IMR-90 (cell line): ENCODE data around the gene LPO. TPM values are rescaled to one million over a fixed set of nuclear protein-coding genes. Genes with fewer than 3 reads are reported as not detected.

Experiments used
- ATAC-seq: fragments of 200-7000 bp; cut with Tn5 transposase; 2 replicates; pipeline ENCODE4 v1.9.1; 2020; ENCODE audit warnings: low read depth, mild to moderate bottlenecking, moderate library complexity
- BruUV-seq: library from RNA; stranded (reverse); fragments of 400-500 nt; replicated peaks from 2 replicates; lab custom pipeline; 2021; lab: Mats Ljungman, UMichigan
- CTCF ChIA-PET: fragments of 300-600 bp; formaldehyde crosslinking; extraction: SDS; loops from one replicate; lab custom pipeline; 2021; ENCODE audit warnings: antibody characterized with exemption; lab: Yijun Ruan, JAX
- POLR2A ChIA-PET: fragments of 300-600 bp; sonication (Branson Sonifier 250); formaldehyde crosslinking; loops from one replicate; lab custom pipeline; 2022; ENCODE audit warnings: antibody characterized with exemption; ENCODE audit not compliant: unreplicated experiment; lab: Charles Lee
- DNase-seq: peaks from one replicate; pipeline ENCODE4 v3.0.0; 2013
- H2AFZ ChIP-seq: replicated peaks from 2 replicates; pipeline ENCODE3; 2013; ENCODE audit warnings: low read length, mild to moderate bottlenecking; ENCODE audit not compliant: poor library complexity
- H2AK5ac ChIP-seq: 2 replicates; pipeline ENCODE4 v1.6.1; 2013; ENCODE audit warnings: low read depth, low read length, inconsistent platforms
- H2AK9ac ChIP-seq: replicated peaks from 2 replicates; pipeline ENCODE3; 2013; ENCODE audit warnings: mild to moderate bottlenecking, low read depth, low read length, moderate library complexity; ENCODE audit not compliant: poor library complexity
- H2BK120ac ChIP-seq: 2 replicates; pipeline ENCODE4 v1.6.1; 2013; ENCODE audit warnings: low read depth, low read length, inconsistent platforms
- H2BK15ac ChIP-seq: 3 replicates; pipeline ENCODE4 v1.6.1; 2013; ENCODE audit warnings: low read depth, low read length, inconsistent platforms
- H2BK20ac ChIP-seq: 2 replicates; pipeline ENCODE4 v1.6.1; 2013; ENCODE audit warnings: low read depth, mild to moderate bottlenecking, inconsistent platforms, low read length, moderate library complexity
- H2BK5ac ChIP-seq: 2 replicates; pipeline ENCODE4 v1.6.1; 2013; ENCODE audit warnings: mild to moderate bottlenecking, low read depth, low read length, inconsistent platforms; ENCODE audit not compliant: poor library complexity, severe bottlenecking
- H3K14ac ChIP-seq: replicated peaks from 2 replicates; pipeline ENCODE4 v1.6.1; 2013; ENCODE audit warnings: low read depth, low read length, inconsistent platforms
- H3K18ac ChIP-seq: 2 replicates; pipeline ENCODE4 v1.6.1; 2013; ENCODE audit warnings: low read depth, low read length, control low read depth
- H3K23ac ChIP-seq: 2 replicates; pipeline ENCODE4 v1.6.1; 2013; ENCODE audit warnings: low read depth, low read length, inconsistent platforms
- H3K27ac ChIP-seq: 2 replicates; pipeline ENCODE4 v1.5.1; 2013; ENCODE audit warnings: mild to moderate bottlenecking, control low read depth, low read length; ENCODE audit not compliant: insufficient read depth
- H3K27me3 ChIP-seq: 2 replicates; pipeline ENCODE4 v1.6.1; 2013; ENCODE audit warnings: low read length; ENCODE audit not compliant: control insufficient read depth, insufficient read depth
- H3K36me3 ChIP-seq: 2 replicates; pipeline ENCODE4 v1.6.1; 2013; ENCODE audit warnings: low read length, mixed read lengths; ENCODE audit not compliant: control insufficient read depth, insufficient read depth
- H3K4ac ChIP-seq: 2 replicates; pipeline ENCODE4 v1.6.1; 2013; ENCODE audit warnings: low read depth, low read length, inconsistent platforms
- H3K4me1 ChIP-seq: 2 replicates; pipeline ENCODE4 v1.6.1; 2013; ENCODE audit warnings: low read length, mixed read lengths; ENCODE audit not compliant: control insufficient read depth, insufficient read depth
- H3K4me2 ChIP-seq: 2 replicates; pipeline ENCODE4 v1.6.1; 2013; ENCODE audit warnings: low read depth, mild to moderate bottlenecking, control low read depth, low read length, moderate library complexity
- H3K4me3 ChIP-seq: 2 replicates; pipeline ENCODE4 v1.5.1; 2013; ENCODE audit warnings: low read depth, mild to moderate bottlenecking, control low read depth, low read length, moderate library complexity; ENCODE audit not compliant: insufficient read depth
- H3K56ac ChIP-seq: 2 replicates; pipeline ENCODE4 v1.6.1; 2013; ENCODE audit warnings: low read length, inconsistent platforms; ENCODE audit not compliant: insufficient read depth; ENCODE audit errors: extremely low read depth
- H3K79me1 ChIP-seq, 2 experiments: 2 replicates each; pipeline ENCODE4 v1.6.1; 2013; ENCODE audit warnings: low read length in 2 of 2, inconsistent platforms in 1 of 2, low read depth in 1 of 2
- H3K9ac ChIP-seq: 2 replicates; pipeline ENCODE4 v1.6.1; 2013; ENCODE audit warnings: low read depth, low read length, control low read depth
- H3K9me1 ChIP-seq: 2 replicates; pipeline ENCODE4 v1.6.1; 2013; ENCODE audit warnings: low read length, inconsistent platforms; ENCODE audit not compliant: insufficient read depth
- H3K9me3 ChIP-seq: 2 replicates; pipeline ENCODE4 v1.6.1; 2013; ENCODE audit warnings: low read length; ENCODE audit not compliant: control insufficient read depth, insufficient read depth
- H4K20me1 ChIP-seq: 2 replicates; pipeline ENCODE4 v1.6.1; 2013; ENCODE audit warnings: low read length, inconsistent platforms; ENCODE audit not compliant: insufficient read depth
- H4K5ac ChIP-seq: 2 replicates; pipeline ENCODE4 v1.6.1; 2013; ENCODE audit warnings: mild to moderate bottlenecking, low read depth, low read length, control low read depth
- H4K8ac ChIP-seq, 2 experiments: 2 replicates each; pipeline ENCODE4 v1.6.1; 2013; ENCODE audit warnings: low read depth in 2 of 2, low read length in 2 of 2, control low read depth in 1 of 2, inconsistent platforms in 1 of 2
- H4K91ac ChIP-seq: 2 replicates; pipeline ENCODE4 v1.6.1; 2013; ENCODE audit warnings: low read depth, low read length, inconsistent platforms; ENCODE audit not compliant: insufficient read depth
- BHLHE40 ChIP-seq: fragments of 150-350 bp; IDR thresholded peaks from 2 replicates; pipeline ENCODE4 v1.6.1; 2016; ENCODE audit warnings: mild to moderate bottlenecking, low read depth, low read length
- CEBPB ChIP-seq: IDR thresholded peaks from 2 replicates; pipeline ENCODE4 v1.6.1; 2012; ENCODE audit warnings: low read depth, low read length, improper control_type of control experiment
- CHD1 ChIP-seq: IDR thresholded peaks from 2 replicates; pipeline ENCODE4 v1.6.1; 2012; ENCODE audit warnings: low read depth, low read length, improper control_type of control experiment
- CTCF ChIP-seq: conservative IDR thresholded peaks from 2 replicates; pipeline ENCODE4 v1.5.1; 2012; ENCODE audit warnings: mild to moderate bottlenecking, low read depth, low read length, improper control_type of control experiment
- ELK1 ChIP-seq: fragments of 150-350 bp; IDR thresholded peaks from 2 replicates; pipeline ENCODE4 v1.6.1; 2016; ENCODE audit warnings: low read depth, mild to moderate bottlenecking, low read length, moderate library complexity, borderline replicate concordance
- FOS ChIP-seq: fragments of 150-350 bp; IDR thresholded peaks from 2 replicates; pipeline ENCODE4 v1.6.1; 2016; ENCODE audit warnings: low read depth, low read length
- MAFK ChIP-seq: IDR thresholded peaks from 2 replicates; pipeline ENCODE4 v1.6.1; 2012; ENCODE audit warnings: low read depth, low read length, improper control_type of control experiment
- MAZ ChIP-seq: IDR thresholded peaks from 2 replicates; pipeline ENCODE4 v1.6.1; 2012; ENCODE audit warnings: low read depth, mild to moderate bottlenecking, low read length, improper control_type of control experiment, moderate library complexity, borderline replicate concordance
- MXI1 ChIP-seq: IDR thresholded peaks from 2 replicates; pipeline ENCODE4 v1.6.1; 2012; ENCODE audit warnings: low read depth, mild to moderate bottlenecking, low read length, moderate library complexity, borderline replicate concordance
- NFE2L2 ChIP-seq: fragments of 150-350 bp; IDR thresholded peaks from 2 replicates; pipeline ENCODE4 v1.6.1; 2016; ENCODE audit warnings: low read depth, mild to moderate bottlenecking, low read length
- POLR2A ChIP-seq: IDR thresholded peaks from 2 replicates; pipeline ENCODE4 v1.6.1; 2012; ENCODE audit warnings: mild to moderate bottlenecking, low read depth, low read length
- RAD21 ChIP-seq: IDR thresholded peaks from 2 replicates; pipeline ENCODE4 v1.6.1; 2012; ENCODE audit warnings: low read length, improper control_type of control experiment
- RCOR1 ChIP-seq: IDR thresholded peaks from 2 replicates; pipeline ENCODE4 v1.6.1; 2012; ENCODE audit warnings: mild to moderate bottlenecking, low read length, improper control_type of control experiment; ENCODE audit not compliant: insufficient replicate concordance
- RFX5 ChIP-seq: IDR thresholded peaks from 2 replicates; pipeline ENCODE4 v1.8.0; 2012; ENCODE audit warnings: low read depth, mild to moderate bottlenecking, low read length, moderate library complexity
- SMC3 ChIP-seq: fragments of 150-350 bp; IDR thresholded peaks from 2 replicates; pipeline ENCODE4 v1.6.1; 2016; ENCODE audit warnings: low read depth, mild to moderate bottlenecking, antibody characterized with exemption, low read length, moderate library complexity
- USF2 ChIP-seq: fragments of 150-350 bp; IDR thresholded peaks from 2 replicates; pipeline ENCODE4 v1.6.1; 2017; ENCODE audit warnings: mild to moderate bottlenecking, antibody characterized with exemption, low read length, low read depth
- WGBS, 2 experiments: methylation state at CpG; one replicate each; pipeline versions ENCODE4 v1.1.5 to v1.1.7; 2013; ENCODE audit warnings: missing lambda C conversion rate in 2 of 2; ENCODE audit not compliant: insufficient read length in 1 of 2; ENCODE audit errors: extremely low coverage in 2 of 2; 5-methylcytosine and 5-hydroxymethylcytosine counted together
- dilution Hi-C: fragments of 300-500 bp; cut with HindIII; formaldehyde crosslinking; loops from one replicate; pipeline ENCODE4 v1.14.3; 2018; ENCODE audit warnings: low sequenced_read_pairs; ENCODE audit not compliant: unreplicated experiment
- in situ Hi-C: fragments of 300-500 bp; cut with MboI; formaldehyde crosslinking; loops from 3 replicates; pipeline ENCODE4 v1.14.3; 2019; ENCODE audit warnings: low sequenced_read_pairs, inconsistent platforms, mixed read lengths
- intact Hi-C: fragments of 100-400 bp; cut with micrococcal nuclease; formaldehyde crosslinking; loops from 2 replicates; pipeline ENCODE4 v1.10.0; 2022
- polyA plus RNA-seq, 3 experiments: library from polyadenylated mRNA; depleted of rRNA; stranded (reverse); fragments of >200 nt; gene quantifications; 2 replicates each; pipeline ENCODE4 v1.2.3, GENCODE V29; 2012; ENCODE audit warnings: low replicate concordance in 1 of 3
- total RNA-seq: library from RNA; depleted of rRNA; stranded (reverse); fragments of >200 nt; gene quantifications from 2 replicates; pipeline ENCODE4 v1.2.3, GENCODE V29; 2012

The LPO gene
- total and polyA plus RNA-seq, 2 of the 4 experiments (the other 2 are of a cell fraction), result not detected

- Histone ChIP-seq H2AFZ (peak overlapping the region; percentile 2), H3K4me2 (no peak overlapping the region), H3K56ac (no peak overlapping the region), H3K9me1 (peaks cover 4% of the 10 kb centered on the region; the same call in 1 of the 2 replicates), H4K5ac (no peak overlapping the region), H3K9me3 (no peaks in the 10 kb centered on the region), H4K91ac (no peak overlapping the region), H2BK15ac (no peak overlapping the region), H4K8ac (no peak overlapping the region), H3K4me3 (no peak overlapping the region), H4K20me1 (no peaks in the 10 kb centered on the region), H2BK120ac (no peak overlapping the region), H3K4ac (no peak overlapping the region), H3K79me1 (no peaks in the 10 kb centered on the region), H3K36me3 (no peaks in the 10 kb centered on the region), H3K27me3 (peaks cover 13% of the 10 kb centered on the region), H3K14ac (no peak overlapping the region), H3K23ac (no peak overlapping the region), H2AK9ac (peak overlapping the region; percentile 68), H2AK5ac (no peak overlapping the region), H3K18ac (no peak overlapping the region), H3K27ac (no peak overlapping the region), H2BK20ac (no peak overlapping the region), H3K4me1 (no peaks in the 10 kb centered on the region), H3K9ac (no peak overlapping the region), H2BK5ac (no peak overlapping the region)
- DNase-seq, result peak; percentile 81
- in situ Hi-C loops (no loop called here), intact Hi-C loops (no loop called here), dilution Hi-C loops (no loop called here)
- ChIA-PET POLR2A (no interaction called here), CTCF (no interaction called here)
- peak; percentile 90 for ATAC-seq
- no peak for TF ChIP-seq CHD1
- TF ChIP-seq RAD21, result no peak
- no peak for TF ChIP-seq RFX5
- no peak for TF ChIP-seq SMC3
- no peak for TF ChIP-seq FOS
- TF ChIP-seq BHLHE40, result no peak
- TF ChIP-seq ELK1, result no peak
- TF ChIP-seq CTCF, result no peak
- no peak for TF ChIP-seq USF2
- TF ChIP-seq MXI1, result no peak
- no peak for TF ChIP-seq CEBPB
- no peak for TF ChIP-seq NFE2L2
- TF ChIP-seq RCOR1, result no peak
- no peak for TF ChIP-seq MAFK
- TF ChIP-seq MAZ, result no peak
- no peak for TF ChIP-seq POLR2A
- WGBS, 2 experiments, result 93% methylated on average over 2 of the region's 11 CpGs; no CpG with 5 or more reads in 1 of the 2 experiments
- BruUV-seq, result no TSS peak
Observed at GRCh38 chr17:58189436-58190146, 48.8 kb upstream of the LPO start.
